NCI-H82 (cell line): Measurements from ENCODE around the gene SMIM13.

Experiments
- DNase-seq: peaks from one replicate; lab custom pipeline; 2025; lab: John Stamatoyannopoulos, UW

SMIM13 gene

DNA sequence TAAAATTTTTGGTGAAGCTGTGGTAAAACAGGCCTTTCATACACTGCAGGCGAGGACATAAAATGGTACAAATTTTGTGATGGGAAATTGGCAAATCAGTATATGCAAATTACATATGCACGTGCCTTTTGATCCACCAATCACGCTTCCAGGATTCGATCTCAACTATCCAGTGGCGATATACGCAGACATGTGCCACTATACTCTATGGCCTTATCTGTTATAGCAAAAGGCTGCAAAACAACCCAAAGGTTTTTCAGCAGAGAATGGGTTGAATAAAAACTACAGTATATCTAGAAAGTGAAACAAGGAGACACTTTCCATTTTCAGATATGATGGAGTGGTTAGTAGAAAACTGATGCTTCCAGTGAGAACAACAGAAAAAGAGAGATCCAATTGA, 59.8 kb downstream of the SMIM13 start:
- DNase-seq = no peak

DNA sequence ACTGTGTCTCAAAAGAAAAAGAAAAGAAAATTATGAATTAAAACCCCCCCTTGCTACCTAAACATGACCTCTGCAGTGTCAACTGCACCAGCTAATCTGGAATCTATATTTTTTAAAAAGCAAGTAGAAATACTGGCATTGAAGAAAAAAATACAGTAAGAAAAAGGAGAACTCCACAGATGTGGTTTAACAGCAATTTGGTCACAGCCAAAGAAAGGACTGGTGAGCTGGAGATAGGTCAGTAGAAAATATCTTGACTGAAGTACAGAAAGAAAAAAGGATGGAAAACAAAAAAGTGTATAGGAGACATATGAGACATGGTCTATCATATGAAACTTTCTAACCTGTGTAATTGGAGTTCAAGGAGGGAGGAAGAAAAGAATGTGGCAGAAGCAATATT, 62.0 kb downstream of the SMIM13 start:
- DNase-seq = no peak

DNA sequence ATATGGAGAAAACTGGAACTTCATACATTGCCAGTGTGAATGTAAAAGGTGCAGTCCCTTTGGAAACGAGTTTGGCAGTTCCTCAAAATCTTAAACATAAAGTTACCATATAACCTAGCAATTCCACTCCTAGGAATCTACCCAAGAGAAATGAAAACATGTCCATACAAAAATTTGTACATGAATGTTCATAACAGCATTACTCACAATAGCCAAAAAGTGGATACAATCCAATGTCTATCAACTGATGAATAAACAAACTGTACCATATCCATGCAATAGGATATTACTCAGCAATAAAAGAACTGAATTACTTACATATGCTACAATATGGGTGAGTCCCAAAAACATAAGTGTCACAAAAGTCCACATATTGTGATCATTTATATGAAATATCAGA, 66.6 kb downstream of the SMIM13 start:
- DNase-seq = no peak

DNA sequence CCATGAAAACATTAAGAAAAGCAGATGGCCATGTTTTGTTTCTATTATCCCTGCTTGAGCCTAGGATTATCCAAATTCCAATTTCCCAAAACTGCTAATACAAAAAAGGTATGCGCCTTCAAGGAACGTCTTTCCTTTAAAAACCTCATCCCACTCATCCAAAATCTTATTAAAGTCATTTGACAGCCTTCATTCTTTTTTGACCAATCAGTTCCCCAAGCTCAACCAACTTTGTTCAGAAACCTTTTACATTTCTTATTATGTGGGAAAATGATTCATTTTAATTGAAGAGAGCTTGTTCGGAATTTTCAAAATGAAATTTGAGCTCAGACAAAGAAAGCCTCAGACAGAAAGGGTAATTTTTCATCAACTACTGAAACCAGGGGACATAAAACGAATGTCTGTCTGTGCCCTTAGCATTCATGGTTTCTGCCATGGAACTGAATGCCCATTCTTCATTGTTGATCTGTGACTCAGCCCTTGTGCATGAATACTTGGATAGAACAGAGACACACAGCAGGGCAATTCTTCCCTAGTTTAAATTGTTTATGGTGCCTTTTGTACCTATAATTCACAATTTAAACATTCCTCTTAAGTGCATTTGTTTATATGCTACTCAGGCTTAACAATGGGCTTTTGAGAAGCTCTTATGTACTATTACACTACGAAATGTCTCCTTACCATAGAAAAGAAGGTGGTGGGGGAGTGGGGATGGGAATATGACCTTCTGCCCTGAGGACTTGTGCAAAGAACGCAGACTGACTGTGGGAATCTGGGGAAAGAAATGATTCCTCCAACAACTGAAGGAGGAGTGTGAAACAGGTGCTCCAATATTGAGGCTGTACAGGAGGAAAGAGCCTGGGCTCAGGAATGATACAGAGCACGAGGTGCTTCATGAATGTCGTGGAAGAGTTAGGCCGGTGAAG, 67.7 kb downstream of the SMIM13 start:
- no peak for DNase-seq

DNA sequence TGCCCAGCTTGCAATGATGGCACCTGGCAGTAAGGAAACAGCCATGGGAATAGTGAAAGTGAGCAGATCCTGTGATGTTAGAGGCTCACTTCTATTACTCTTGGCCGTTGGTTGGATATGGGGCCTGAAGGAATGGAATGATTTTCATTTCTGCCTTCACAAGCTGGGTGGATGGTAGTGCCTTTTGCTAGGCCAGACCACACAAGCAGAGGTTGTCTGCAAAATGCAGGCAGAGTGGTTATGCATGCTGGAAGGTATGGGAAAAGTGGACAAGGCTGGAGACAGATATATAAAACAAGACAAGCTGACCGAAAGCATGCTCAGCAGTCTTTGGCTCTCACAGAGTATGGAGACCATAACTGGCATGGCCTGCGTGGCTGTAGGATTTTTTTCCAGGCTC, 68.6 kb downstream of the SMIM13 start:
- no peak for DNase-seq

DNA sequence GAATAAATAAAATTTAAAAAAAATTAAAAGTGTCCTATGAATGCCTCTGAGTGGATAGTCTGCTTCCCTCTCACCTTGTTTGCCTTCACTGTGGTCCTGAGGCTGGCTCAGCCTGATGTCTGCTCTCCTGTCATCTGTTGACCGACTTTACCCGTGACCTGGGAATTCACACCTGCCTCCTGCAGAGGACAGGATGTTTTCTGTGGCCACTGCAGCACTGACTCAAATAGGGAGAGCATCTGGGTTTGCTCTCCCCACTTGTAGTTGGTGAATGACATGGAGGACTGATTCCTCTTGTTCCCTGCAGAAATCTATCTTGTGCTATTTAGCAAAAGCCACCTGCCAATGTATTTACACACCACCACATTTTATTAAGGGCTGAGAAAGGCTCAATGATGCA, 70.3 kb downstream of the SMIM13 start:
- no peak for DNase-seq

DNA sequence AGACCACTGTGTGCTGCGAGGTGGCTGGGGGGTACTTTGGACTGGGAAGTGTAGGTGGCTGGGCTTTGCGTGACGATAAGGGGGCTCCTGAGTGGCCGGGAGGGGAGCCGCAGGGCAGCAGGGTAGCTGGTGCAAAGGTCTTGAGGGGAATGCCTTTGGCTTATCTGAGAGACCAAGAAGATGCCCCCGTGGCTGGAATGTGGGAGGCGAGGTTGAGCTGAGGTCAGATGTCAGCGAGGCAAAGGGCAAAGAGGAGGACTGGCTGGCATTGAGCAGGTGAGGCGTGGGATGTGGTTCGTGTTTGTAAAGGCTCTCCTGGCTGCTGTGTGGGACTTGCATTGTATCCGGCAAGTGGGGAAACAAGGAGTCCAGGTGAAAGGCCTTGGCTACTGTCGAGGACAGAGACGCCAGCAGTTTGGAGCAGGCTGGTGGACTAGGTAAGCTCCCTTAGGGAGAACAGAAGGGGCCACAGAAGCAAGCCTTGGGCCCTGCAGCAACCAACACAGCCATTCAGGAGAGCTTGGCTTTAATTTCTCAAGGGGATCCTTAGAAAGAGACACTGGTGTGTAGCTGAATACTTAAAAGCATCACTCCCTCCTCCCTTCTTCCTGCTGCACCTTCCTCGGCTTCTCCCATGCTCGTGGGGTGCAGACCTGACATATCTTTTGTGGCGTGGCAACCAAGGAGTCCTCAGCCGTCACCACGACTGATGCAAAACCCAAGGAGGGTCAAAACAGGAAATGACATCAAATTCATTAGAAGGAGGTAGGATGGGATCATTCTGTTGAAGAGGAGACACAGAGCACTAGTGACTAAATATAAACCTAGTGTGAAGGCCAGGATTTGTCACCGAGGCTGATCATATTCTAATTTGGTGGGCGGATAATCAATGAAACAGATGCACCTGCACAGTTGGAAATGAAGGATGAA, 71.3 kb downstream of the SMIM13 start:
- DNase-seq = no peak

DNA sequence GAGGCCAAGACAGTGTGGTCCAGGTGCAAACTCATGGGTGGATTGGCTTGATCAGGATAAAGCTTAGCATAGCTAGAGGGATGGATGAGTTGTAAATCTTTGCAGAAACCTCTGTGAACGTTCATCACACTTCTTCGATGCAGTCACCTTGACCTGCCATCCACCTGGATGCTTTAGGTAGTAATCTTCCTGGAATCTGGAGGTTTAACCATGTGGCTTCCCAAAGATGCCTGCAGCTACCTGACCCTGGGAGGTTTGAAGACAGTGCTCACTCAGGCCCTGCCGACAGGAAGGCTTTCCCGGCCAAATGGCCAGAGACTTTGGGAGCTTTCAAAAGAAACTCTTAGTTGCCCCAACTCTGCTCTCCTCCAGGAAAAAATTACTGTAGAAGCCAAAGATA, 73.3 kb downstream of the SMIM13 start:
- DNase-seq = no peak

DNA sequence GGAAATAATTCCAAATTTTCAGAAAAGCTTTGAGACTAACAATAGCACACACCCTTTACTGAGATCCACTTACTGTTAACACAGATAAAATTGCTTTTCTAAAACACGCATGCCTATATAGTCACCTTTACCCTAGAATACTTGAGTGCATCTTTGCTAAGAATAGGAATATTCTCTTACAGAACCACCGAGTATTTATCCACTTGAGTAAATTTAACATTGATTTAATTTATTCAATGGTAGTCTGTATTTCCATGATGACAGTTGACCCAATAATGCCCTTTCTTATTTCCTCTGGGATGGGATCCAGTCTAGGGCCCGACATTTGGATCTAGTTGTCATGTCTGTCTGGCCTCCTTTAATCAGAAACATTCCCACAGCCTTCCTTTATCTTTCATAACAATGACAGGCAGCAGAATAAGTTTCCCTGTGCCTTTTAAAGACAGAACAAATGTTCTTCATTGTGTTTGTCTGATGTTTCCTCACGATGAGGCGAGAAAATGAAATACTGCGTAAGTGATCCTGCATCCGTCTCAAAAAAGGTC, 74.5 kb downstream of the SMIM13 start:
- DNase-seq = no peak

DNA sequence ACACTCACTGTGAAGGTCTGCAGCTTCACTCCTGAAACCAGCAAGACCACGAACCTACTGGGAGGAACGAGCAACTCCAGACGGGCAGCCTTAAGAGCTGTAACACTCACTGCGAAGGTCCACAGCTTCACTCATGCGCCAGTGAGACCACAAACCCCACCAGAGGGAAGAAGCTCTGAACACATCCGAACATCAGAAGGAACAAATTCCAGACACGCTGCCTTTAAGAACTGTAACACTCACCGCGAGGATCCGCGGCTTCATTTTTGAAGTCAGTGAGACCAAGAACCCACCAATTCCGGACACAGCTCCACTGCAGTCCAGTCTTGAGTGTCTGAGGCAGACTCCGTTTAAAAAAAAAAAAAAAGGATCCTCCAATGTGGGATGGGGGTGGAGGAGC, 78.3 kb downstream of the SMIM13 start:
- no peak for DNase-seq

DNA sequence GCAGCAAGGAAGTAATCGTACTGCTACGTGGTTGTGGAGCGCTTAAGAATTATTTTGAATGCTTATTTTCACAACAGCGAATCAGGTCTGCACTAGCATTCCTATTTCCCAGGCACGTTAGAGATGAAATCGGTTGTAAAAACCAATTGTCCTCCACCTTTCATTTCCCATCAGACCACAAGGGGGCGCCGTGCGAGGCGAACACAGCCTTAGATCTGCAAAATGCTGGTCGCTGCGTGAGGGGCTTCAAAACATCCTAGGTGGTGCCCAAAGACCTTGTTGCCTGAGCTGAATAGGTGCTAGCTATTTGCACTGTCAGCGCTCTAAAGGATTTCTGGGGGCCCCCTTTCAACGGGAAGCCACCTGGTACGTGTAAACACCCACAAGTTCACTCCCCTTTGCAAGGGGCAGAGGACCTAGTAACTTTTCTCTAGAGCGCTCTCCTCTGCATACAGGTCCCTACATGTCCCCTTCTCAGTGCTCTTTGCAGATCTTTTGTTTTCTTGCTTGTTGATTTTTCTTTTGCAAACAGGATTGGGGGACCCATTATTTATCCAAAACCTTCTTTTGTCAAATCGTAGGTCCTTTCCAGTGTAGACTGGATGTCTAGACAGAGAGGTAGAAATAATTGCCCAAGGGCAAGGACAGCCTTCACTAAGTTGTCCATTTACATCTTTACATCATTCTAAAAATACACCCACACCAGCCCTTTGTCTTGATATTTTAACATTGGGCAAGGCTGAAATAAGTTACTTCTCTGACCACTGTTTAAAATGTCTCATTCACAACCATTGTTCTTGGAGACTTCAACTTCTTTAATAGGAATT, 79.1 kb downstream of the SMIM13 start:
- DNase-seq = peak; percentile 69

DNA sequence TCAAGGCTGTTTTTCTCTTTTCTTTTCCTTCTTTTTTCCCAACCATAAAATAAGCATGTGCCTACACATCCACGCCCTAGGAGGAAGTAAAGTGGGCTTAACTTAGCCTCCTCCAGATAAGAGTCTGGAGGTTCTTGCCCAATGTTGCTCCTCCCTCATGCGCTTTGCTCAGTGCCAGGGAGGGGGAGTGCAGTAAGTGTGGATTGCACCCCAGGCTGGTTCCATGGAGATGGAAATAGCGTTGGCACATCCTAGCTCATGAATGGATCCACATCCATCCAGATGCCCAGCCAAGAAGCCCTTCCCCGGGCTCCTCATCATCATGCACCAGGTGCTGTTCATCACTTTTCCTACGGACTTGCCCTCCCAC, 80.6 kb downstream of the SMIM13 start:
- no peak for DNase-seq

DNA sequence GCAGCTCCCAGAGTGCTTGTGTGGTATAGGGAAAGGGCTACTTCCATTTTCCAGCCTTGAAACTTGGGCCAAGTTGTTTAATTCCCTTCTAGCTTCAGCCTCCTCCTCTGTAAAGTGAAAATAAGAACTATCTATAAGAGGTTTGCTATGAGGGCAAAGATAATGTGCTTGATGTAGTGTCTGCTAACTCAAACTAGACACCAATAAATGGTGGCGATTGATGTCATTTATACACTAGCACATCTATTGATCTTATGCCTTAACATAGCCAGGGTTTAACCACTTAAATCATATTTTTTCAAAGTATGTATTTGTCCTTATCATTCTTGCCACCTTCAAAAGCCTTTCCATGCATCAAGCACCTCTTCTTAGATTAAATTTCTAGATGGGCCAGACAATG, 83.6 kb downstream of the SMIM13 start:
- no peak for DNase-seq

DNA sequence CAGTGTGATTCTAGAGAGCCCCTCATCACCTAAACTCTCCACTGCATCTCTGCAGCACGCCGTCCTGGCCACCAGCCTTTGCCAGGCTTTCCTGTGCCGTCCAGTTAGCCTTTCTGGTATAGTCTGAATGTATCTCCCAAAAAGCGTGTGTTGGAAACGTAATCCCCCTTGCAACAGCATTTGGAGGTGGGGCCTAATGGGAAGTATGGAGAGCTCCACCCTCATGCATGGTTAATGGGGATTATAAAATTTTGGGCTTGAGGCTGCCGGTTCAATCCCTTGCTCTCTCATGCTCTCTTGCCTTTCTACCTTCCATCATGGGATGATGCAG, 85.4 kb downstream of the SMIM13 start:
- peak; percentile 25 for DNase-seq

DNA sequence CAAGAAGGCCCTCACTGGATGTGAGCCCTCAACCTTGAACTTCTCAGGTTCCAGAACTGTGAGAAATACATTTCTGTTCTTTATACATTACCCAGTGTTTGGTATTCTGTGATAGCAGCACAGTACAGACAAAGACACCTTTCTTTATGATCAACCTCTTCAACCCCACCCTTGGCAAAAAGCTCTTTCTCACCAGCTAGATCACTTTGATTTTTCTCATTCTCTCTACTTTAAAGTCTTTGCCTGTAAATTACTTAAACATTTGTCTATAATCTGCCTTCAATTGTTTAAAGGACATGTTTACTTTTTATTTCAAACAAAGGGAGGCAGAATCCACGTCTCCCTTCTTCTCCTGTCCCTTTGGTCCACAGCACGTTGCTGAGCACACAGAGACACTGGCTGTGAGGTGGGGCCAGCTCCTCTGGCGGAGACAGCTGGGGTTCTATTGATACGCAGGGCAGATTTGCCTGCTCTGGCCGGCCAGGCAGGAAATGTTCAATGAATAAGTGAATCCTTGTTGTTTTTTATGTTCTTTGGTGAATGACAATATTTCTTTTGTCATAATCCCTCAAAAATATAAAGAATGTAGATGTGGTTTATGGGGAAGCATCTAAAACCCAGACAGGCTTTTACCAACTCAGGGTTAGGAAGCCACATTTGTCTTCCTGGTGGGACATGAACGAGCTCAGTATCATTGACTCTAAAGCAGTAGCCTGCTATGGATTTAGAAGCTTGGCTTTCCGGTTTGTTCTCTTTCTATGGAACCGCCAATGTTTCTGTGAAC, 86.0 kb downstream of the SMIM13 start:
- DNase-seq = no peak

DNA sequence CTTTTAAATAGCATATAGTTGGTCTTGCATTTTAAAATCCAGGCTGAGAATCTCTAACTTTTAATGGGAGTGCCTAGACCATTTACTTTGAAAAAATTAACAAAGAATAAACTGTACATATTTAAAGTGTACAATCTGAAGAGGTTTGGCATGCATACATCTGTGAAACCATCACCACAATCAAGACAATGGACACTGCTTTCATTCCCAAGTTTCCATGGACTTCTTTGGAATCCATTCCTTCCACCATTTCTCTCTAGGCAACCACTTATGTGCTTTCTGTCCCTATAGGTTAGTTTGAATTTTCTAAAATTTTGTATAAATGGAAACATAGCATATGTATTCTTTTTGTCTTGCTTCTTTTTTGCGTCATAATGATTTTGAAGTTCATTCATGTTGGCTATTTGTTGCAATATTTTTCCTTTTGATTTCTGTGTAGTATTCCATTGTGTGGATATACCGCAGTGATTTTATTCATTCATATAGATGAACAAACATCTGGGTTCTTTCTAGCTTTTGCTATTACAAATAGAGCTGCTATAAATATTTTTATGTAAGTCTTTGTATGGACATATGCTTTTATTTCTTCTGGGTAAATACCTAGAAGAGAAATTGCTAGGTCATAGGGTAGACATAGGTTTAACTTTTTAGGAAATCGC, 88.0 kb downstream of the SMIM13 start:
- no peak for DNase-seq

DNA sequence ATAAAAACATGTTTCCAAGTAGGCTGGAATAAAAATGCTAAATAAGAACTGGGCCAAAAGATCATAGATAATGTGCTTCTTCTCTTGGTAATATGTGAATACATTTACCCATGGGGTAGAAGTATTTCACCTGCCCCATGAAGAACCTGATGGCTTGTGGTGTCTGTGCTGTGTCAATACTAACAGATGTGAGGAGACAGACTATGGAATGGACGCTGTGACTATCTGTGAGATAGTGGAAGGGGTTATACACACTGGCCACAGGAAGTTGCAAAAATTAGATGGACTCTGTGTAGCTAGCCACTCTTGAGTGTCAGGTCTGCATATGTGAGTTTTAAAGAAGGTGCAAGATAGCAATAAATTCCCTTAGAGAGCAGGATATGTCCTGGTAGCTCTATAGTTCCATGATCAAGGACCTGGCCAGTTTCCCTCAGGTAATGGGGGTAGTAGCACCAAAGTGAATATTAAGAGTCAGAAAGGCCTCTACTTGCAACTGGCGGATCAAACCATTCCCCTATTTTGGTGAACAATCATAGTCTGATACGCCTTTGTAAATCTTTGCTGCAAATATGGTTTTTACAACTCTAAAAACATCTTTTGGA, 90.2 kb downstream of the SMIM13 start:
- no peak for DNase-seq

DNA sequence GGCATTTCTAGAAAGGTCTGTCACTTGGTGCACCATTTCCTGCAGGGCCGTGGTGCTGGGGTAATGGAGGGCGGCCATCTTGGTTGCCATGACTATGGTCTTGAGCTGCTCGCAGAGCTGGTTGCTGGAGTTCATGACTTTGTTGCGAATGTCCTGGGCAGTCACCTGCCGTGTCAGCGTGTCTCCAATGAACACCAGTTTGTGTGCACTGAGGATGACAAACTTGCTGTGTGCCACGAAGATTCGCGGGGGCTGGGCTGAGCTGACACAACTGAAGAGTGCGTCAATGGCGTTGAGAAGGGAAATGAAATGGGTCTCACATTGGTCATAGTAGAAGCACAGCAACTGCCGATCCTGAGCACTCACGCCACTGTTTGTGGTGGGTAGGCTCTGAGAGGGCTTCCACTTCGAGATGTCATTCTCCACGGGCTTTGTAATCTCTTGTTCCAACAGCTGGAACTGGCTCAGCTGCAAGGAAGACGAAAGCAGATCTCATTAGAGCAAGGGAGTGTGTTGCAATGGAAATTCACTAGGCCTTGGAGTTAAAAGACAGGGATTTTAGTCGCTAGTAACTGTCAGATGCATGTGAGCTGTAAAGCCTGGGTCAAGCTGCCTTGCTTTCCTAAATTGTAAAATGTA, 91.7 kb downstream of the SMIM13 start:
- peak; percentile 14 for DNase-seq

DNA sequence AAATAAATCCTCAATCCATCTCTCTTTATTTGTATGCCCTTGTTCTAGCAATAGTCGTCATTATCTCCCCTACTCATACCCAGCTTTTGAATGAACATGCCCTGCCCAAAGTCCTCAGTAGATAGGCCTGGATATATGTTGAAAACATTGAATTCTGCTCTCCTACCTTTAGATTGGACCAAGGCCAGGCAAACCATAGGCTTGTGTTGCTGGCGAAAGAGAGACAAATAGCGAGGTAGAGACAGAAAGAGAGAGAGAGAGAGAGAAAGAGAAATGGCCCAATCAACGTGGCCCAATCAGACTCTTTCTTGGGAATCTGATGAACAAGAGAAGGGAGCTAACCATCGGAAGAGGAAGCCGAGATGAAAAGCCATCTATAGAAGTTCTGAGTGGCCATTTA, 93.7 kb downstream of the SMIM13 start:
- DNase-seq = no peak
